K562 (cell line): ENCODE results near the gene RDH11. TPM values are rescaled to one million over a fixed set of nuclear protein-coding genes. Genes with fewer than 3 reads are reported as not detected.

Experiments used
- ATF1 ChIP-seq, 2 experiments: fragments of 450-650 bp in 1 of 2; IDR thresholded peaks; 2 replicates each; pipeline ENCODE4 v1.6.1; 2016; ENCODE audit warnings: missing compliant biosample characterization in 1 of 2, missing genetic modification characterization in 1 of 2
- CBX3 ChIP-seq, 2 experiments: IDR thresholded peaks; 1 replicate in 1 of 2; 2 replicates in 1 of 2; pipeline ENCODE4 v1.6.1; 2012; ENCODE audit warnings: inconsistent platforms in 2 of 2, low read length in 2 of 2, borderline replicate concordance in 1 of 2, control low read depth in 1 of 2
- CEBPB ChIP-seq: fragments of 450-650 bp; IDR thresholded peaks from 2 replicates; pipeline ENCODE4 v1.6.1; 2016; ENCODE audit warnings: missing genetic modification characterization, missing compliant biosample characterization
- ELK3 ChIP-seq: fragments of 450-650 bp; formaldehyde crosslinking; IDR thresholded peaks from 2 replicates; pipeline ENCODE4 v1.4.0; 2020; ENCODE audit warnings: mild to moderate bottlenecking
- FOXP4 ChIP-seq: sonication (generic); formaldehyde crosslinking; IDR thresholded peaks from 2 replicates; pipeline ENCODE4 v1.8.0; 2022; ENCODE audit warnings: mild to moderate bottlenecking, missing genetic modification reagents, borderline replicate concordance
- GTF2E2 ChIP-seq: fragments of 200-800 bp; sonication (Bioruptor generic); IDR thresholded peaks from 2 replicates; pipeline ENCODE4 v1.6.1; 2016; ENCODE audit warnings: missing genetic modification characterization, missing compliant biosample characterization
- HDAC1 ChIP-seq, 2 experiments: fragments of 450-650 bp; IDR thresholded peaks; 2 replicates each; pipeline ENCODE4 v1.6.1; 2016 to 2017; ENCODE audit warnings: inconsistent platforms in 1 of 2, mild to moderate bottlenecking in 1 of 2, moderate library complexity in 1 of 2
- JUND ChIP-seq, 2 experiments: IDR thresholded peaks; 2 replicates in 1 of 2; 3 replicates in 1 of 2; pipeline ENCODE4 v1.6.1; 2011; ENCODE audit warnings: borderline replicate concordance in 2 of 2, low read depth in 2 of 2, low read length in 2 of 2, improper control_type of control experiment in 1 of 2, missing biosample characterization in 1 of 2, missing genetic modification characterization in 1 of 2, missing genetic modification reagents in 1 of 2
- KDM5B ChIP-seq: fragments of 200-600 bp; sonication (generic); IDR thresholded peaks from 2 replicates; pipeline ENCODE4 v1.6.1; 2012; ENCODE audit warnings: low read depth, mild to moderate bottlenecking, moderate library complexity, low read length, control low read depth, inconsistent platforms; ENCODE audit not compliant: insufficient replicate concordance
- NFE2 ChIP-seq: IDR thresholded peaks from 2 replicates; pipeline ENCODE4 v1.6.1; 2014; ENCODE audit warnings: antibody characterized with exemption, low read depth
- NFIC ChIP-seq: fragments of 450-650 bp; IDR thresholded peaks from 2 replicates; pipeline ENCODE4 v1.6.1; 2017; ENCODE audit warnings: mild to moderate bottlenecking, inconsistent platforms
- SFPQ ChIP-seq: fragments of 200-400 bp; formaldehyde crosslinking; IDR thresholded peaks from 2 replicates; pipeline ENCODE4 v1.6.1; 2017; ENCODE audit warnings: mild to moderate bottlenecking, low read depth, low read length, moderate library complexity
- SMAD4 ChIP-seq: fragments of 250-450 bp; sonication (Bioruptor Pico); conservative IDR thresholded peaks from 2 replicates; pipeline ENCODE4 v1.8.0; 2021; ENCODE audit warnings: inconsistent platforms, mild to moderate bottlenecking, moderate library complexity
- STAT5B ChIP-seq: fragments of 250-450 bp; sonication (Bioruptor Pico); IDR thresholded peaks from 2 replicates; pipeline ENCODE4 v1.8.0; 2021; ENCODE audit warnings: mild to moderate bottlenecking, inconsistent platforms
- SUPT5H ChIP-seq: fragments of 450-650 bp; IDR thresholded peaks from 2 replicates; pipeline ENCODE4 v1.6.1; 2016
- TAF9B ChIP-seq: fragments of 450-650 bp; IDR thresholded peaks from 2 replicates; pipeline ENCODE4 v1.6.1; 2018; ENCODE audit warnings: mild to moderate bottlenecking; ENCODE audit not compliant: partially characterized antibody
- USF1 ChIP-seq: sonication (generic); formaldehyde crosslinking; IDR thresholded peaks from 2 replicates; pipeline ENCODE4 v1.9.0; 2022; ENCODE audit warnings: mild to moderate bottlenecking, missing genetic modification reagents
- ZFX ChIP-seq: sonication (generic); formaldehyde crosslinking; IDR thresholded peaks from 2 replicates; pipeline ENCODE4 v1.8.0; 2022; ENCODE audit warnings: mild to moderate bottlenecking, missing genetic modification reagents, moderate library complexity
- ZNF197 ChIP-seq: fragments of 200-800 bp; sonication (Bioruptor generic); IDR thresholded peaks from 2 replicates; pipeline ENCODE4 v1.6.1; 2016; ENCODE audit warnings: low read depth, missing genetic modification characterization, missing compliant biosample characterization
- ZNF511 ChIP-seq: sonication (generic); formaldehyde crosslinking; IDR thresholded peaks from 2 replicates; pipeline ENCODE4 v1.8.0; 2022; ENCODE audit warnings: mild to moderate bottlenecking, missing genetic modification reagents
- ZNF79 ChIP-seq: fragments of 250-450 bp; sonication (Bioruptor Pico); IDR thresholded peaks from 2 replicates; pipeline ENCODE4 v1.4.0; 2020; ENCODE audit warnings: low read depth, mild to moderate bottlenecking, moderate library complexity
- polyA plus RNA-seq, 8 experiments: library from polyadenylated mRNA; depleted of rRNA in 4 of 8; stranded (reverse) in 5 of 8; unstranded in 3 of 8; fragments of >200 nt; fragmentation: Nextera tagmentation in 2 of 8; fragmentation: Illumina TruSeq in 1 of 8; extraction: Ambion mirVana in 2 of 8; extraction: Trizol in 1 of 8; gene quantifications; 2 replicates each; pipeline versions ENCODE4 v1.2.1 to v1.2.3, GENCODE V29; 2011 to 2014; ENCODE audit warnings: inconsistent platforms in 1 of 8, missing spikeins in 1 of 8
- total RNA-seq, 7 experiments: library from RNA; depleted of rRNA in 6 of 7; stranded (reverse); fragments of >200 nt in 6 of 7; fragmentation: Illumina TruSeq in 2 of 7; extraction: Trizol in 2 of 7; gene quantifications; 2 replicates each; pipeline versions ENCODE4 v1.2.1 to v1.2.3, GENCODE V29; 2011 to 2021; ENCODE audit warnings: low replicate concordance in 1 of 7

Gene RDH11
- total and polyA plus RNA-seq, 9 of the 15 experiments (the other 6 are each of a cell fraction or from before 2014, with no cell fraction given), result 50.6 to 172 (median 70.5) TPM

GRCh38 chr14:67694791-67695393 lies 672 bp downstream of the RDH11 start (continued):
- peak; percentile 5; the same call in 1 of the 2 replicates for TF ChIP-seq JUND (IDR thresholded peaks at IDR 0.05; ENCODE audit: borderline replicate concordance, low read depth, low read length)
- TF ChIP-seq JUND (tag; IDR thresholded peaks at IDR 0.05; ENCODE audit: borderline replicate concordance, low read depth, low read length), result no peak
- no peak for TF ChIP-seq ZNF511
- peak; percentile 48 for TF ChIP-seq TAF9B
- peak; percentile 56 for TF ChIP-seq KDM5B
- TF ChIP-seq GTF2E2 (tag), result 0 out of 2 replicates have a peak, but pooled peaks have one; percentile 40
- TF ChIP-seq ELK3 (CRISPR knock-in tag), result no peak
- peak; percentile 59 for TF ChIP-seq SUPT5H
- peak; percentile 24; the same call in 1 of the 2 replicates for TF ChIP-seq NFE2
- no peak for TF ChIP-seq ZNF197
- no peak for TF ChIP-seq STAT5B (CRISPR knock-in tag)
- TF ChIP-seq HDAC1 (IDR thresholded peaks at IDR 0.05), result peak in 1 of 2 experiments; percentile 50; a peak in 1 of 4 replicates
- TF ChIP-seq ZFX, result peak; percentile 10; the same call in 1 of the 2 replicates
- TF ChIP-seq FOXP4 (CRISPR knock-in tag), result no peak
- no peak for TF ChIP-seq ATF1 (CRISPR knock-in tag; IDR thresholded peaks at IDR 0.05)
- peak; percentile 67 for TF ChIP-seq ATF1 (tag; IDR thresholded peaks at IDR 0.05)
- TF ChIP-seq USF1 (CRISPR knock-in tag), result peak; percentile 28; the same call in 1 of the 2 replicates
- no peak for TF ChIP-seq SMAD4 (CRISPR knock-in tag)
- no peak for TF ChIP-seq CEBPB (tag)
- TF ChIP-seq ZNF79 (CRISPR knock-in tag), result no peak
- TF ChIP-seq SFPQ, result no peak
- TF ChIP-seq CBX3 (IDR thresholded peaks at IDR 0.05; ENCODE audit: borderline replicate concordance in 1 of 2, low read length in 2 of 2), result no peak
- peak; percentile 50 for TF ChIP-seq NFIC
